NB4 (cell line): Measurements from ENCODE around the gene ARID3A.

Source experiments
- DNase-seq: peaks from one replicate; pipeline ENCODE4 v3.0.0; 2010; ENCODE audit warnings: low read depth
- H3K4me3 ChIP-seq: one replicate; pipeline ENCODE4 v1.5.1; 2011; ENCODE audit warnings: mild to moderate bottlenecking, low read depth, low read length, moderate library complexity
- CTCF ChIP-seq: IDR thresholded peaks from one replicate; pipeline ENCODE4 v1.5.1; 2012; ENCODE audit warnings: low read depth, low read length
- MAX ChIP-seq: IDR thresholded peaks from 2 replicates; pipeline ENCODE4 v1.6.1; 2011; ENCODE audit warnings: low read depth, low read length
- MYC ChIP-seq: IDR thresholded peaks from 2 replicates; pipeline ENCODE4 v1.6.1; 2011; ENCODE audit warnings: low read depth, low read length
- POLR2A ChIP-seq: IDR thresholded peaks from 2 replicates; pipeline ENCODE4 v1.6.1; 2011; ENCODE audit warnings: mild to moderate bottlenecking; ENCODE audit not compliant: insufficient read length; ENCODE audit errors: extremely low read depth

The ARID3A gene

GRCh38 chr19:902446-903226, 23.2 kb upstream of the ARID3A start:
- DNase-seq, result no peak
- no peak overlapping the region for H3K4me3 ChIP-seq
- TF ChIP-seq POLR2A (no peak), MAX (no peak), MYC (no peak), CTCF (no peak)

GRCh38 chr19:903266-903797, 22.5 kb upstream of the ARID3A start:
- TF ChIP-seq MYC (no peak), CTCF (no peak), MAX (no peak), POLR2A (no peak)
- no peak overlapping the region for H3K4me3 ChIP-seq
- no peak for DNase-seq

GRCh38 chr19:904545-904944, 21.3 kb upstream of the ARID3A start:
- H3K4me3 ChIP-seq, result no peak overlapping the region

GRCh38 chr19:906480-906879, 19.4 kb upstream of the ARID3A start:
- no peak overlapping the region for H3K4me3 ChIP-seq
- no peak for DNase-seq
- TF ChIP-seq MAX, result no peak
- no peak for TF ChIP-seq POLR2A
- no peak for TF ChIP-seq MYC
- TF ChIP-seq CTCF, result no peak

More at GRCh38 chr19:904545-904944, 21.3 kb upstream of the ARID3A start:
- no peak for TF ChIP-seq MYC
- no peak for TF ChIP-seq CTCF
- no peak for TF ChIP-seq POLR2A
- no peak for TF ChIP-seq MAX
- DNase-seq, result no peak

- H3K4me3 ChIP-seq, result no peak overlapping the region
- DNase-seq, result no peak
- TF ChIP-seq MAX (no peak), POLR2A (no peak), MYC (no peak), CTCF (no peak)
These were observed 18.5 kb upstream of the ARID3A start for GRCh38 chr19:907183-907853.
